Measurements from ENCODE around the gene KLK8.

The KLK8 gene

DNA sequence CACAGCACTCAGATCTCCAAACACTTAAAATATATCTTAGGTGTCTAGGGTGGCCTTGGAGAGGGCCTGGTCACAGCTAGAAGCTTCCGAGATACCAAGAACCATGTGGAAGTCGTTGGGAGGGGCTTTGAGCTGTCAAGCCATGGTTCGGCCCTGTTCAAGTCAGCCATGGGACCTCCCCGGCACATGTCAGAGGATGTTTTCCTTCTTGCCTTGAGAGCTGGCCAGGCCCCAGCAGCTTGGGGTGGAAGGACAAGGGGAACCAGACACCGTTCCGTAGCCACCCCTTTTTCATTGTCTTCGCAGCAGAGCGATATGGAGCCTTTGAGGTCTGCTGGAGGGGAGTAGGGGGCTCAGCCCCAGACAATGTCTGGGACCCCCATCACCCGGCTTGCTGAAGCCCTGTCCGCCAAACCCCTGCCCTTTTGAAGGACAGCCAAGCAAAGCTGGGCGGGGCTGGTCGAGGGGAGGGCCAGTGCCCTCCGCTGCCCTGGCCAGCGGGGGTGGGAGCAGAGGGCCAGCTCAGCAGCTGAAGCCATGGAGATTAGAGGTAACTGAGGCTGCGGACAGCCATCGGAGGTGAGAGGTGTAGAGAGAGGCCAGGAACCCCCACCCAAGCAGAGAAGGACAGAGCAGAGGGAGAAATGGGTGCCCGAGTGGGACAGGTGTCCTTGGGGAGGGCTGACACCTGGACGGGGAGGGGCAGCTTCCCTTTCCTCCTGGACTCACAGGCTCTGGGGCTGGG is 24.6 kb upstream of the KLK8 start:
- TF ChIP-seq, protein P1, sequence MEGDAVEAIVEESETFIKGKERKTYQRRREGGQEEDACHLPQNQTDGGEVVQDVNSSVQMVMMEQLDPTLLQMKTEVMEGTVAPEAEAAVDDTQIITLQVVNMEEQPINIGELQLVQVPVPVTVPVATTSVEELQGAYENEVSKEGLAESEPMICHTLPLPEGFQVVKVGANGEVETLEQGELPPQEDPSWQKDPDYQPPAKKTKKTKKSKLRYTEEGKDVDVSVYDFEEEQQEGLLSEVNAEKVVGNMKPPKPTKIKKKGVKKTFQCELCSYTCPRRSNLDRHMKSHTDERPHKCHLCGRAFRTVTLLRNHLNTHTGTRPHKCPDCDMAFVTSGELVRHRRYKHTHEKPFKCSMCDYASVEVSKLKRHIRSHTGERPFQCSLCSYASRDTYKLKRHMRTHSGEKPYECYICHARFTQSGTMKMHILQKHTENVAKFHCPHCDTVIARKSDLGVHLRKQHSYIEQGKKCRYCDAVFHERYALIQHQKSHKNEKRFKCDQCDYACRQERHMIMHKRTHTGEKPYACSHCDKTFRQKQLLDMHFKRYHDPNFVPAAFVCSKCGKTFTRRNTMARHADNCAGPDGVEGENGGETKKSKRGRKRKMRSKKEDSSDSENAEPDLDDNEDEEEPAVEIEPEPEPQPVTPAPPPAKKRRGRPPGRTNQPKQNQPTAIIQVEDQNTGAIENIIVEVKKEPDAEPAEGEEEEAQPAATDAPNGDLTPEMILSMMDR (IDR thresholded peaks at IDR 0.05; ENCODE audit: insufficient read depth, low read depth, low read length, missing control alignments), result no peak
- peak overlapping the region; percentile 34 for H3K4me3 ChIP-seq (ENCODE audit: low read length)
- no peak for DNase-seq (ENCODE audit: low read depth)

DNA sequence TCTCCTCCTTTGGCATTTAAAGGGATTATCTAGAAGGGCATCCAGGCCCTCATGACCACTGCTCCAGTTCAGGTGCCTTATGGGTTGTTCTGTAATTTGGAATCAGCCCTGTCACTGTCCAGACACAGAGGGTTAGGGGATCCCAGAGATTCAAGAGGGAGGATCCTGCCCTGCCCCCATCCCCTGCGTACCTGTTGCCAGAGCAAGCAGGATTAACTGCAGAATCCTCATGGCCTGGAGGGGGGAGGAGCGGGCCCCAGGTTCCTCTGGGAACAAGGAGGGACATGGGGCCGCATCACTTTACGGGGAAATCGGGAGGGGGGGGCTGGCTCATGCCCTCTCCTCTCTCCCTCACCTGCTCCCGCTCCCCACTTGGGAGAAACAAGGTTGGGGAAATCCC is 24.0 kb upstream of the KLK8 start:
- TF ChIP-seq, protein P1 (IDR thresholded peaks at IDR 0.05; ENCODE audit: insufficient read depth, low read depth, low read length, missing control alignments), result no peak
- DNase-seq (ENCODE audit: low read depth), result no peak
- peak overlapping the region; percentile 34 for H3K4me3 ChIP-seq (ENCODE audit: low read length)

- TF ChIP-seq, protein P1 (IDR thresholded peaks at IDR 0.05; ENCODE audit: insufficient read depth, low read depth, low read length, missing control alignments), result no peak
- DNase-seq (ENCODE audit: low read depth), result no peak
- peak overlapping the region; percentile 34 for H3K4me3 ChIP-seq (ENCODE audit: low read length)
Observed at GRCh38 chr19:51024924-51025323, 23.5 kb upstream of the KLK8 start.

DNA sequence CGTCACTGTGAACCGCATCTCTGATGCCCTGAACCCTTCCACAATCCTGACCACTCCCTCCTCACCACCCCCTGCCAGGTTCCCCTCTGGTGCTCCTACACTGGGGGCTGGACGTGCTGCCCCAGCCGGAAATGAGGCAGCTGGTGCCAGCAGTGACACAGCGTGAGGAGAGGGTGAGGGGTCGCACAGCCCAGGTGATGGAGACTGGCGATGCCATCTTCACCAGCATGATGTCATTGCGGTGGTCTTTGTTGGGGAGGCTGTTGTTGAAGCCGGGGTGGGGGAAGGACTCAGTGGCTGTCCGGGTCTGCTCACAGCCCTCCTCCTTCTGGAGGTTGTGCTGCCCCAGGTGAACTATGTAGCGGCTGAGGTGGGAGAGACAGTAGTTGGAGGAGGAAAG is 22.5 kb upstream of the KLK8 start:
- DNase-seq (ENCODE audit: low read depth), result no peak
- no peak overlapping the region for H3K4me3 ChIP-seq (ENCODE audit: low read length)
- TF ChIP-seq, protein P1 (IDR thresholded peaks at IDR 0.05; ENCODE audit: insufficient read depth, low read depth, low read length, missing control alignments), result no peak

DNA sequence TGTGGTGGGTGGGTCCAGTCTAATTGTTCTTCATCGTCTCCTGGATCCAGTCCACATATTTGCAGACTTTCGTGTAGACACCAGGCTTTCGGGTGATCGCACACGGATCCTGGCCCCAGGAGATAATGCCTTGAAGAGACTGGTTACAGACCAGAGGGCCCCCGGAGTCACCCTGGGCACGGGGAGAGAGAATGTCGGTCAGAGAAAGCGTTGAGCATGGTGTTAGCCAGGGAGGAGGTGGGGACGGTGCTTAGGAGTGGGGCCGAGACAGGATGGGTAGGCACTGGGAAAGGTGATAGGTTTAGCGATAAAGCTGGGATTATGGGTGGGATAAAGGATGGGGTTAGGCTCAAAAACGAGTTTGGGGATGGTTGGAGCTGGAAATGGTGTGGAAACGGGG is 21.1 kb upstream of the KLK8 start:
- TF ChIP-seq, protein P1 (IDR thresholded peaks at IDR 0.05; ENCODE audit: insufficient read depth, low read depth, low read length, missing control alignments), result no peak
- DNase-seq (ENCODE audit: low read depth), result no peak
- H3K4me3 ChIP-seq (ENCODE audit: low read length), result no peak overlapping the region

GRCh38 chr19:51020988-51021651 is 19.7 kb upstream of the KLK8 start:
- peak; percentile 58 for DNase-seq (ENCODE audit: low read depth)
- H3K4me3 ChIP-seq (ENCODE audit: low read length), result no peak overlapping the region

More at GRCh38 chr19:51020988-51021651, 19.7 kb upstream of the KLK8 start:
- TF ChIP-seq, protein P1 (IDR thresholded peaks at IDR 0.05; ENCODE audit: insufficient read depth, low read depth, low read length, missing control alignments), result peak; percentile 76
